ENCODE measurements around the gene ENOX1. TPM values are rescaled to one million over a fixed set of nuclear protein-coding genes. Genes with fewer than 3 reads are reported as not detected.

The ENOX1 gene
- total RNA-seq, 1 experiment from 2014 or later, result 0.35 TPM

GRCh38 chr13:43221611-43222010 is 565.2 kb downstream of the ENOX1 start:
- Histone ChIP-seq H3F3A (ENCODE audit: insufficient read depth, low read depth) (no peaks in the 10 kb centered on the region), H3K4me1 (replicated peaks; ENCODE audit: insufficient read depth) (no peaks in the 10 kb centered on the region), H3K9me3 (ENCODE audit: insufficient read depth, low read depth) (no peaks in the 10 kb centered on the region), H3K36me3 (ENCODE audit: low read depth) (no peaks in the 10 kb centered on the region), H3K9me2 (ENCODE audit: insufficient read depth) (no peaks in the 10 kb centered on the region), H2AFZ (no peak overlapping the region), H3K79me2 (ENCODE audit: low read depth) (no peaks in the 10 kb centered on the region), H4K20me1 (ENCODE audit: insufficient read depth) (no peaks in the 10 kb centered on the region), H3K27me3 (ENCODE audit: insufficient read depth, low read depth) (no peaks in the 10 kb centered on the region), H3K4me3 (no peak overlapping the region), H3K27ac (no peak overlapping the region), H3K4me2 (no peak overlapping the region)
- BruUV-seq (replicated peaks), result no TSS peak
- ChIA-PET CTCF (no interaction called here), POLR2A (ENCODE audit: unreplicated experiment) (no interaction called here)
- intact Hi-C loops (cut with micrococcal nuclease; ENCODE audit: unreplicated experiment), result no loop called here
- DNase-seq, result no peak
- TF ChIP-seq EZH2 (IDR thresholded peaks at IDR 0.05; ENCODE audit: low read depth) (no peak), CTCF (conservative IDR thresholded peaks at IDR 0.05) (no peak)

GRCh38 chr13:43220873-43221595 is 565.7 kb downstream of the ENOX1 start:
- Histone ChIP-seq H3K79me2 (ENCODE audit: low read depth) (no peaks in the 10 kb centered on the region), H3K4me2 (no peak overlapping the region), H3F3A (ENCODE audit: insufficient read depth, low read depth) (no peaks in the 10 kb centered on the region), H3K9me2 (ENCODE audit: insufficient read depth) (no peaks in the 10 kb centered on the region), H3K4me3 (no peak overlapping the region), H3K36me3 (ENCODE audit: low read depth) (no peaks in the 10 kb centered on the region), H2AFZ (no peak overlapping the region), H3K4me1 (replicated peaks; ENCODE audit: insufficient read depth) (no peaks in the 10 kb centered on the region), H4K20me1 (ENCODE audit: insufficient read depth) (no peaks in the 10 kb centered on the region), H3K9me3 (ENCODE audit: insufficient read depth, low read depth) (no peaks in the 10 kb centered on the region), H3K27ac (no peak overlapping the region), H3K27me3 (ENCODE audit: insufficient read depth, low read depth) (no peaks in the 10 kb centered on the region)
- no peak for DNase-seq
- BruUV-seq (replicated peaks), result no TSS peak
- POLR2A ChIA-PET (ENCODE audit: unreplicated experiment), result no interaction called here
- CTCF ChIA-PET, result no interaction called here
- no peak for TF ChIP-seq CTCF (conservative IDR thresholded peaks at IDR 0.05)
- TF ChIP-seq EZH2 (IDR thresholded peaks at IDR 0.05; ENCODE audit: low read depth), result no peak
- intact Hi-C loops (cut with micrococcal nuclease; ENCODE audit: unreplicated experiment), result no loop called here

GRCh38 chr13:43214124-43214523 is 572.6 kb downstream of the ENOX1 start:
- DNase-seq, result no peak
- no peak overlapping the region for H3K4me3 ChIP-seq
- H3F3A ChIP-seq (ENCODE audit: insufficient read depth, low read depth), result no peaks in the 10 kb centered on the region
- H3K27ac ChIP-seq, result no peak overlapping the region
- no peak overlapping the region for H3K4me2 ChIP-seq
- POLR2A ChIA-PET (ENCODE audit: unreplicated experiment), result no interaction called here
- no peaks in the 10 kb centered on the region for H3K79me2 ChIP-seq (ENCODE audit: low read depth)
- no peak overlapping the region for H2AFZ ChIP-seq
- TF ChIP-seq EZH2 (IDR thresholded peaks at IDR 0.05; ENCODE audit: low read depth) (no peak), CTCF (conservative IDR thresholded peaks at IDR 0.05) (no peak)
- no peaks in the 10 kb centered on the region for H3K27me3 ChIP-seq (ENCODE audit: insufficient read depth, low read depth)
- intact Hi-C loops (cut with micrococcal nuclease; ENCODE audit: unreplicated experiment), result no loop called here
- H3K9me3 ChIP-seq (ENCODE audit: insufficient read depth, low read depth), result no peaks in the 10 kb centered on the region
- H3K9me2 ChIP-seq (ENCODE audit: insufficient read depth), result no peaks in the 10 kb centered on the region
- CTCF ChIA-PET, result no interaction called here
- H3K4me1 ChIP-seq (replicated peaks; ENCODE audit: insufficient read depth), result no peaks in the 10 kb centered on the region
- no peaks in the 10 kb centered on the region for H4K20me1 ChIP-seq (ENCODE audit: insufficient read depth)
- no peaks in the 10 kb centered on the region for H3K36me3 ChIP-seq (ENCODE audit: low read depth)
- no TSS peak for BruUV-seq (replicated peaks)
